CMK (cell line): ENCODE measurements around the gene FUCA2.
"Not testable (repeated sequence)": the region's sequence is repeated elsewhere in the genome, so short reads cannot be mapped to it uniquely, and the experiment has no call there.

Experiments
- DNase-seq: peaks from one replicate; pipeline ENCODE4 v3.0.0-alpha.2; 2010; ENCODE audit warnings: low read depth

Gene FUCA2

GRCh38 chr6:143536461-143536865, 24.9 kb upstream of the FUCA2 start:
- no peak for DNase-seq

GRCh38 chr6:143535189-143535614, 23.7 kb upstream of the FUCA2 start:
- DNase-seq = no peak

DNA sequence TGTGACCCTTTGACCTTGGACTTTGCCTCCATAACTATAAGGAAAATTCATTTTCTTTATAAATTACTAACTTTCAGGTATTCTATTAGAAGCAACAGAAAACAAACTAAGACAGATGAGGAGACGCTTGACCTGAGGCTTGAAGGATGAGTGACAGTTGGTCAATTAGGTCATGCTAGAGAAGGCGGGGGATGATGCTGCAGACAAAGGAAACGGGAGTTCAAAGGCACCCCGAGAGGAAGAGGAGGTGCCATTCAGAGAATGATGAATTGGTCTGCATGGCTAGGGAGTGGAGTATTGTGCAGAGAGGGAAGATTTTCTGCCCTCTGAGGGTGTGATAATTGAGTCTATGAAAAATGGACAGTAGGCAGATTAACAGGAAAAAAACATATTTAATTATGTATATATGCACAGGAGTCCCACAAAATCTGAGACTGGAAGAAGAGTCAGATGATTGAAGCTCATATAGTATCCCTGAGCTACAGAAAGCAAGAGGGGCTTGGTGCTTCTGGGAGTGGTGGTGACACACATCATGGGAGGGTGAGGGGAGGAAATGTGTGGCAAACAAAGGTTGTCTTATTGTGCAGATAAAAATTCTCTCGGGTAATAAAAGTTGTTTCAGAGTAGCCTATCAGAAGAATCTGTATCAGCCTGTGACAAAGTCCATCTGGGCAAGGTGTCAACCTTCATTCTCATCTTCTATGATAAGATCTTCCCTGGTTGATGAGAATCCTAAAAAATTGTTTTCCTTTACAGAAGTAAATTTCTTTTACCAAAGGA, 20.4 kb upstream of the FUCA2 start:
- DNase-seq = no peak

DNA sequence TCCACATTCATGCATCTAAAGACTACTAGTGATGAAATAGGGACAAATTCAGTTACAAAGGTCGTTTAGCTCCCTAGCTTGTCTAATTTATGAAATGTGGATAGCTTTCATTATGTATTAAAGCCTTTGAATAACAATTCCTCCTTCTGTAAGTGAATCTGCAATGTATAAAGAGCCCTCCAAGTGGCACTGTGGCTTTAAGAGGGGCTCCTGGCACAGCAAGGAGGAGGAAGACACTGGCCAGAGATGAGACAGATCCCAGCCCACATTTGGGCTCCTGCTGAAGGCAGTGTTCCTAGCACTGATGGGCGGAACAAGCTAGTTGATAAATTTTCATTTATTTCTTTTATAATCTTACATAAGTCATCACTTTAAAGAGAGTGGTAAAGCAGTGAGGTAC, 17.6 kb upstream of the FUCA2 start:
- no peak for DNase-seq

DNA sequence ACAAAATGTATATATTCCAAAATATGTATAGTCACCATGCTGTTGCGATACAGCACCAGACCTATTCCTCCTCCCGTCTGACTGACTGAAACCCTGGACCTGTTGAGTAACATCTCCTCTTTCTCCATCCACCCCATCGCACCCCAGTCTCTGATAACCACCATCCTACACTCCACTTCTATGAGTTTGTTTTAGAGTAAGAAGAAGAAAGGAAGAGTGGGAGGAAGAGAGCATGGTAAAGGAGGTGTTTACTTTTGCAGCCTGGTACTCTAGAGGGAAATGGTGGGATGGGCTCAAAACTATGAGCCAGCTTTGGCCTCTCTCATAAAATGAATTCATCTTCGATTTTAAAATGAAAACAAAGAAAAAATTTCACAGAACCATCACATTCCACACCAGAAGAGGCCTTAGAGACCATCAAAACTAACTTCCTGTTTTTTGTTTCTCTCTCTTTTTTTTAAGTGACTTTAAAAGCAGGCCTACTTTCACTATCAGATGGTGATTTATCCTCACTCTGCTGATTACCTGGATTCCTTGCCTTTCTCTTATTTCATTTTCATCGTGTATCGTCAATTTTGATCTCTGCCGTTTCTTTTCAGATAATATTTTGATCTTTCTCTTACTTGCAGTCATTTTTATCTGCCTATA, 16.8 kb upstream of the FUCA2 start:
- no peak for DNase-seq

GRCh38 chr6:143527677-143528076, 16.2 kb upstream of the FUCA2 start:
- DNase-seq = no peak

DNA sequence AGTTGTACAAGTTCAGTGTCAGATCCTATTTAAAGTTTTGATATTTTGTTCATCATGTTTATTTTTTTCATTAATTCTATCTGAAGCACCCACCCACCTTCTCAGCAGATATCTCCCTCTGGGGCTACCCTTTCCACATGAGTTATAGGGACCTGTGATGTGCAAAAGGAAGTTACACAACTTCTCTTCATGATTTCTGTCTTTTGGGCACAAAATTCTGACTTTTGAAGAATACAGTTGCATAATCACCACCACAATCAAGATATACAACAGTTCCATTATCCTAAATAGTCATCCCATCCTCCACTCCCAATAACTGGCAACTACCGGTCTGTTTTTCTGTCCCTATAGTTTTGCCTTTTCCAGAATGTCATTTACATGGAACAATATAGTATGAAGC, 13.8 kb upstream of the FUCA2 start:
- DNase-seq = no peak

GRCh38 chr6:143522039-143522600, 10.6 kb upstream of the FUCA2 start:
- DNase-seq = no peak

DNA sequence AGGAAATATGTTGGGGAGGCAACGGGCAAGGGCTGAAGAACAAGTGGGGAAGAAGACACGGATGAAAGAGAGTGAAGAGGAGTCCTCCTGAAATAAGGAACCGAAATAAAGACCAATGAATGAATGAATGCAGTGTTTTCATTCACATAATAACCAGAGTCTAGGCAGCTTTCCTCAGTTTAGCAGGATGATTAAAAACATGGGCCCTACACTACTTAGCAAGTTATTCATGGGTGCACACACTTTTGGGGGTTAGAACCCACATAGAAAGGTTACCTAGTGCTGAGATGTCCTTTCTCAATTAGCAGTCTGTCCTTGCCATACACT, 5.9 kb upstream of the FUCA2 start:
- no peak for DNase-seq

- DNase-seq = no peak
These were observed 5.3 kb upstream of the FUCA2 start for GRCh38 chr6:143516690-143517446.

DNA sequence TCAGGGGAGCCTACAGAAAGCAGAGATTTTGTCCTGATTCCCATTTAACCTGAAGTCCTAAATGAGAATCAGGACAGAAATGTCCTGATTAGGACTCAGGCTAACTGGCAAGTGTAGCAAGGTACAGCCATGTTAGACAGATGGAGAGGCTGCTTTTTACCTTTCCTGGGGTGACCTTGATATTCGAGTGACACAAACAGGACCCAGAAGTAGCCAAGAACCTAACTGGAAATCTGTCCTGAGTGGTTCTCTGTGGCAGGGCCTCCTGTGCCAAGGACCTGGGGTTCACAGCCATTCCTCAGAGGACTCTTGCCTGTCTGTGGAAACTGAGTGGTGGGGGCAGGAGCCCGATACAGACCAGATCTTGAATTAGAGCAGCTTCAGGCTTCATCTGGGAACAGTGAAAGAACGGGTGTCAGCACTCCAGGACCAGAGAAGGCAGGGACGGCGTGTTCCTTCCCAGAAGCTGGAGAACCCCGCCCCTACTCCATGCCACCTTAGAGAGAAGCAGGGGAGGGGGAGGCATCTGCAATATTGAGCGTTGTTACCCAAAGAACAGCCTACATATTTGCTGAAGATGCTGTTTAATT, 4.3 kb upstream of the FUCA2 start:
- DNase-seq = no peak

- DNase-seq = no peak
These were observed 3.7 kb upstream of the FUCA2 start for GRCh38 chr6:143515061-143515760.

DNA sequence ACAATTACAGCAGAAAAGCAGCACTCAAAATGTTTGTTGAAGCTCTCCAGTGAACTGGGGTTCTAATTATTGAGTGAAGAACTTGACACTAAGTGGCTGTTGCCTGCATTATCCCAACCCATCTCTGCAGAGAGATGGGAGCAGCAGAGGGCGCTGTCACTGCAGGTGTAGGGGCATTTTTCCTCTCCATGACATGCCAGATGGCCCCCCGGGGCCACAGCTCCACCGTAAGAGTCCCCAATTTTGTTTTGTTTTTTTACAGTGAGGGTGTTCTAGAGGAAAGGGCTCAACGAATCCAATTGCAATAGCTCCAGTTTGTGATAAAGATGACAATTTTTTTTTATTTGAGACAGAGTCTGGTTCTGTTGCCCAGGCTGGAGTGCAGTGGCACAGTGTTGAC, 1.9 kb upstream of the FUCA2 start:
- no peak for DNase-seq

- not testable (repeated sequence) for DNase-seq
These were observed 1.2 kb downstream of the FUCA2 start for GRCh38 chr6:143510326-143510725.

- DNase-seq = no peak
These were observed 4.0 kb downstream of the FUCA2 start for GRCh38 chr6:143507358-143508145.

GRCh38 chr6:143506620-143507019, 4.9 kb downstream of the FUCA2 start:
- DNase-seq = no peak

DNA sequence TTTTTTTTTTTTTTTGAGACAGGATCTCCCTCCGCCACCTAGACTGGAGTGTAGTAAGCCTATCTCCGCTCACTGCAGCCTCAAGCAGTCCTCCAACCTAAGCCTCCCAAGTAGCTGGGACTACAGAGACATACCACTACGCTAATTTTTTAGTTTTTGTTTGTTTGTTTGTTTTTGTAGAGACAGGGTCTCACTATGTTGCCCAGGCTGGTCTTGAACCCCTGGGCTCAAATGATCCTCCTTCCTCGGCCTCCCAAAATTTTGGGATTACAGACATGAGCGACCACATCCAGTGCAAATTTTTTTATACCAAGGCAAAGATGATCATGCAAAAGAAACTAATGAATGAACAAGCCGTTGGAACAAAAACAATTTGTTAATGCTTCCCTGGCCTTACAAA, 5.3 kb downstream of the FUCA2 start:
- DNase-seq = no peak

DNA sequence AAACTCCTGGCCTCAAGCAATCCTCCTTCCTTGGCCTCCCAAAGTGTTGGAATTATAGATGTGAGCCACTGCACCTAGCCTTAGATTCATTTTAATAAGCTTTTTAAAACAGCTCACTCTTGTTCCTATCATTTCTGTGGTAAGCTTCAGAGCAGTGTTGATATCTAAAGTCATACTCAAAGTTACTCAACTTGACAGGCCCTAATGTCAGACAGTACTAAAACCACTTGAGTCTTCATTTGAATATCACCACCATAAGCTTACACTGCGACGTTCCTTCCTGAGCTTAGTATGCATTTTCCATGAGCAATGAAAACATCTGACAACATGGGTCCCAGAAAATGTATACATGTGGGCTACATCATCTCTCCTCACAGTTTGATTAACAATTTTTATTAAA, 6.0 kb downstream of the FUCA2 start:
- DNase-seq = no peak

- no peak for DNase-seq
These were observed 6.4 kb downstream of the FUCA2 start for GRCh38 chr6:143505111-143505510.

DNA sequence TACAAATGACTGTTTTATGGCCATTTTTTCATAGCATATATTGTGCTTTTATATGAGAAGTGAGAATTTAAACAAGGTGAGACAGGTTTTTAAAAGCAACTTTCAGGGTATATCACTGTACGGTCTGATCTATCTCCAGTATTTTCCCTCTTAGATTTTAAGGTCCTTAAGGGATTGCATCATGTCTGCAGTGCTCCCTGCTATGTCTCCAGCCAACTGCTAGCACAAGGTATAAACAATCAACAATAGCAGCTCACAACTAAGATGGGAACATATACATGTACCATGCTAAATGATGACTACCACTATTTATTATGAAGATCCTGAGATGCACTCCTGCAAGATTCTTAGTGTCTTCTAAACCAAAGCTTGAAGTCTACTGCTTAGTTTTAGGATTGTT, 7.2 kb downstream of the FUCA2 start:
- DNase-seq = no peak

GRCh38 chr6:143501851-143502250, 9.7 kb downstream of the FUCA2 start:
- DNase-seq = no peak
